Measurements from ENCODE around the gene ADIPOQ.
"Not testable (repeated sequence)": the region's sequence is repeated elsewhere in the genome, so short reads cannot be mapped to it uniquely, and the experiment has no call there.

ADIPOQ gene

DNA sequence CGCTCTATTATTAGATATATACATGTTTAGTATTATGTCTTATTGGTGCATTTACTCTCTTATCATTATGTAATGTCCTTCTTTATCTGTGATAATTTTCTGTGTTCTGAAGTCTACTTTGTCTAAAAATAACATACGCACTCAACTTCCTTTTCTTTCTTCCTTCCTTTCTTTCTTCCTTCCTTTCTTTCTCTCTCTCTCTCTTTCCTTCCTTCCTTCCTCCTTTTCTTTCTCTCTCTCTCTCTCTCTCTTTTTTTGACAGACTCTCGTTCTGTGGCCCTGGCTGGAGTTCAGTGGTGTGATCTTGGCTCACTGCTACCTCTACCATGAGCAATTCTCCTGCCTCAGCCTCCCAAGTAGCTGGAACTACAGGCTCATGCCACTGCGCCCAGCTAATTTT, 15.2 kb downstream of the ADIPOQ start:
- H3K4me3 ChIP-seq (replicated peaks in 1 of 2; ENCODE audit: low read depth in 2 of 2, low read length in 2 of 2): no peak overlapping the region
- DNase-seq (ENCODE audit: low read depth in 2 of 2): no peak
- TF ChIP-seq, protein P1, sequence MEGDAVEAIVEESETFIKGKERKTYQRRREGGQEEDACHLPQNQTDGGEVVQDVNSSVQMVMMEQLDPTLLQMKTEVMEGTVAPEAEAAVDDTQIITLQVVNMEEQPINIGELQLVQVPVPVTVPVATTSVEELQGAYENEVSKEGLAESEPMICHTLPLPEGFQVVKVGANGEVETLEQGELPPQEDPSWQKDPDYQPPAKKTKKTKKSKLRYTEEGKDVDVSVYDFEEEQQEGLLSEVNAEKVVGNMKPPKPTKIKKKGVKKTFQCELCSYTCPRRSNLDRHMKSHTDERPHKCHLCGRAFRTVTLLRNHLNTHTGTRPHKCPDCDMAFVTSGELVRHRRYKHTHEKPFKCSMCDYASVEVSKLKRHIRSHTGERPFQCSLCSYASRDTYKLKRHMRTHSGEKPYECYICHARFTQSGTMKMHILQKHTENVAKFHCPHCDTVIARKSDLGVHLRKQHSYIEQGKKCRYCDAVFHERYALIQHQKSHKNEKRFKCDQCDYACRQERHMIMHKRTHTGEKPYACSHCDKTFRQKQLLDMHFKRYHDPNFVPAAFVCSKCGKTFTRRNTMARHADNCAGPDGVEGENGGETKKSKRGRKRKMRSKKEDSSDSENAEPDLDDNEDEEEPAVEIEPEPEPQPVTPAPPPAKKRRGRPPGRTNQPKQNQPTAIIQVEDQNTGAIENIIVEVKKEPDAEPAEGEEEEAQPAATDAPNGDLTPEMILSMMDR (IDR thresholded peaks at IDR 0.05; ENCODE audit: low read depth, low read length): no peak

DNA sequence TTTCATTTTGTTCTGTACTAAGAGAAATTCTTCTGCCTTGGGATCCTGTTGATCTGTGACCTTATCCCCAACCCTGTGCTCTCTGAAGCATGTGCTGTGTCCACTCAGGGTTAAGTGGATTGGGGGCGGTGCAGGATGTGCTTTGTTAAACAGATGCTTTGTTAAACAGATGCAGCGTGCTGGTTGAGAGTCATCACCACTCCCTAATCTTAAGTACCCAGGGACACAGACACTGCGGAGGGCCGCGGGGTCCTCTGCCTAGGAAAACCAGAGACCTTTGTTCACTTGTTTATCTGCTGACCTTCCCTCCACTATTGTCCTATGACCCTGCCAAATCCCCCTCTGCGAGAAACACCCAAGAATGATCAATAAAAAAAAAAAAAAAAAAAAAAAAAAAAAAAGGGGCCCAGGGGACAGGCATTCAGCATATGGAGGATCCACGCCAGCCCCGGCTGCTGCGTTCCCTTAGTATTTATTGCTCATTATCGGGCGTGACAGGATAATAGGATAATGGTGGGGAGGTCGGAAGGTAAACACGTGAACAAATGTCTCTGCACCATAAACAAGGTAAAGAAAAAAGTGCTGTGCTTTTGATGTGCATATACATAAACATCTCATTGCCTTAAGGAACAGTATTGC, 22.8 kb downstream of the ADIPOQ start:
- not testable (repeated sequence) for H3K4me3 ChIP-seq (replicated peaks in 1 of 2; ENCODE audit: low read depth in 2 of 2, low read length in 2 of 2); DNase-seq (ENCODE audit: low read depth in 2 of 2)

DNA sequence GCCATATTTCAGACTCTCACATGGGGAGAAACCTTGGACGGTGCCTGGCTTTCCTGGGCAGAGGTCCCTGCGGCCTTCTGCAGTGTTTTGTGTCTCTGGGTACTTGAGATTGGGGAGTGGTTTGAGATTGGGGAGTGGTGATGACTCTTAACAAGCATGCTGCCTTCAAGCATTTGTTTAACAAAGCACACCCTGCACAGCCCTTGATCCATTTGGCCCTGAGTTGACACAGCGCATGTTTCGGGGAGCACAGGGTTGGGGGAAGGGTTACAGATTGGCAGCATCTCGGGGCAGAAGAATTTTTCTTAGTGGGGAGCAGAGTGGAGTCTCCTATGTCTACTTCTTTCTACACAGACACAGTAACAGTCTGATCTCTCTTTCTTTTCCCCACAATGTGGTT, 23.6 kb downstream of the ADIPOQ start:
- DNase-seq (ENCODE audit: low read depth in 2 of 2): not testable (repeated sequence)

DNA sequence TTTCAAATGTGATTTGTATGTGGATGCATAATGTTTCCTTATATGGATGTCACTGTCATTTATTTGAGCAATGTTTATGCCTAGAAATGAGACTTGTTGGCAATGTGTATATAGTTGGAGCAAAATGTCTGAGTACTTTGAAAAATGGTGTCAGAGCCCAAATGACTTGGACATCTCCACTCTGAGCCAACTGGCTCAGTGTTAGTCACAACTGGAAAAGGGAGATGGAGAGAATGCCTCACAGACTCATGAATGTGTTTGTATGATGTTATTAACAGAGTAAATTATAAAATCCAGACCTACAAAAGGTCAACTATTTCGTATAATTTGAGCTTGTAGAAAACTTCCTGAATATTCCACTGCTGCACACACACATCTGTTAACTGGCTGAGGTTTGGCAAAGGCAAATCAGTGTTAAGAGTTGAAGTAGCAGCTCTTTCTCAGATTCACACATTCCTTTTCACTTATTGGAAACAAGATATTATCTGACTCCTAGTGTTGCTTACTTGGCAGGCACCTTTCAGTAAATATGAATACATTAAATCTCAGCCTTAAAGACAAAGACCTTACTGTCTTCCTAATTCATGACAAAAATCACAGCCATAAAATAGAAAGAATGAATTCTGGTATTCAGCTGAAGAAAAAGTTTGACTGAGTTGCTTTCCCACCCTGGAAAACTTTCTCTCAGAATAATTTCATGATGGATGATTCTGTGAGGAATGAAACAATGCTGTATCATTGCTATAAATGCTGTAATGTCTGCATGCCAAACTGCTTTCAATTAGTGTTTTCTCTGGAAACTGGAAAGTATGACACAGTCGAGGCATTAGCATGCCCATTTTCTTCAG, 27.0 kb downstream of the ADIPOQ start:
- DNase-seq (ENCODE audit: low read depth in 2 of 2): peak in 1 of 2 donors; percentile 13
- no peak overlapping the region for H3K4me3 ChIP-seq (replicated peaks in 1 of 2; ENCODE audit: low read depth in 2 of 2, low read length in 2 of 2)
- TF ChIP-seq, protein P1 (IDR thresholded peaks at IDR 0.05; ENCODE audit: low read depth, low read length): no peak

More for the DNA sequence above, 23.6 kb downstream of the ADIPOQ start:
- not testable (repeated sequence) for H3K4me3 ChIP-seq (replicated peaks in 1 of 2; ENCODE audit: low read depth in 2 of 2, low read length in 2 of 2)

DNA sequence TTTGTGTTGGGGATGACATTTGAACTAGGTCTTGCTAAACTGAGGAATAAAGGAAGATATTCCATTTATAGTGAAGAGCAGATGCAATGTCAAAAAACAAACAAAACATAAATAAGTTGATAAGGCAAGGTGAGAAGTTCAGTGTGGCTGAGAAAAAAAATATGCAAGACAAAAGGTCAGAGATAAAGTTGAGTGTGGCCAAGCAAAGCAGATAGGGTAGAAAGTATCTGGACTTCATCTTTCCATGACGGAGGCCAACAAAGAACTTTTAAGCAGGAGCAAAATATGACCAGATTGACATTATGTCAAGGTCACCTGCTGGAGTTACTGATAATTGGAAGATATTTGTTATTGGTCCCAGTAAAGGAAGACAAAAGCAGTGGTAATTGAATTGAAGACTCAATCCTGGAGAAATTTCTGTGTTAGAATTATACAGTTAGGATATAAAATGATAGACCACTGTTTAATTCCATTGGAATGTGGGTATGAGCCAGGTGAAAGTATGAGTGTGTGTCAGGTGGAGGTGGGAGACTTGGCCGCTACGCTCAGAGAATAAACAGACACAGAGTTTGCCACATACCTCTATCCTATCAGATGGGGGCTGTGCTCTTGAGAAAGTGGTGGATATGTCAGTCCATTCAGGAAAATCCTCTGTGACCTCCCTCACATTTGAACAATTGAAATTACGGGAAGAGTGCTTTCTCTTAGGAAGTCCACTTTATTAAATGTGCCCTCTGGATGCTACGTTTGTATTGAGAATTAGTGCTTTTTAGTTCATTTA, 28.1 kb downstream of the ADIPOQ start:
- TF ChIP-seq, protein P1 (IDR thresholded peaks at IDR 0.05; ENCODE audit: low read depth, low read length): no peak
- no peak overlapping the region for H3K4me3 ChIP-seq (replicated peaks in 1 of 2; ENCODE audit: low read depth in 2 of 2, low read length in 2 of 2)
- DNase-seq (ENCODE audit: low read depth in 2 of 2): no peak

DNA sequence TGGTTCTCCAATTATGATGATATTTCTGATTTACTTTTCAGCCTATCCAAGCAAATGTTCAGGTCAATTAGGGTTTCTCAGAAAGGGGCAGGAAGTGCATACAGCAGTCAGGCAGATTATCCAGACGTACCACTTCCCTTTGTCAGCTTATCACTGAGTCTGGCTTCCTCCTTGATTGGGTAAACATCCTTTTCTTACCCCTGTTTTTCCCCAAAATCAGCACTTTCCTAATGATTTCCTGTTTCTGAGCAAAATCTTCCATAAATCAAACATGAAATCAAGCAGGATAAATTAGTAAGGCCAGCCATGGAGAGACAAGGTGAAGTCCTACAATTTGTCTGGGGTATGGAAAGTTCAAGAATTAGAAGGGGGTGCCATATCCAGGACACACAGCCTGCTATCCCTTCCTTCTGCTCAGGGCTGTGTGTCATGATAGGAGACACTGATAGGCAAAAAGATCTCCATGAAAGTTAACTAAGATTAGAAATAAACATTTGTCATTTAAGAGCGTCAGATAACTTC, 29.0 kb downstream of the ADIPOQ start:
- DNase-seq (ENCODE audit: low read depth in 2 of 2): no peak
- TF ChIP-seq, protein P1 (IDR thresholded peaks at IDR 0.05; ENCODE audit: low read depth, low read length): no peak
- no peak overlapping the region for H3K4me3 ChIP-seq (replicated peaks in 1 of 2; ENCODE audit: low read depth in 2 of 2, low read length in 2 of 2)

DNA sequence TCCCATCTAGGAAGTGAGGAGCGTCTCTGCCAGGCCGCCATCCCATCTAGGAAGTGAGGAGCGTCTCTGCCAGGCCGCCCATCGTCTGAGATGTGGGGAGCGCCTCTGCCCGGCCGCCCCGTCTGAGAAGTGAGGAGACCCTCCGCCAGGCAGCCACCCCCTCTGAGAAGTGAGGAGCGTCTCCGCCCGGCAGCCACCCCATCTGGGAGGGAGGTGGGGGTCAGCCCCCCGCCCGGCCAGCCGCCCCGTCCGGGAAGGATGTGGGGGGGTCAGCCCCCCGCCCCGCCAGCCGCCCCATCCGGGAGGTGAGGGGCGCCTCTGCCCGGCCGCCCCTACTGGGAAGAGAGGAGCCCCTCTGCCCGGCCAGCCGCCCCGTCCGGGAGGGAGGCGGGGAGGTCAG, 31.3 kb downstream of the ADIPOQ start:
- not testable (repeated sequence) for DNase-seq (ENCODE audit: low read depth in 2 of 2)

DNA sequence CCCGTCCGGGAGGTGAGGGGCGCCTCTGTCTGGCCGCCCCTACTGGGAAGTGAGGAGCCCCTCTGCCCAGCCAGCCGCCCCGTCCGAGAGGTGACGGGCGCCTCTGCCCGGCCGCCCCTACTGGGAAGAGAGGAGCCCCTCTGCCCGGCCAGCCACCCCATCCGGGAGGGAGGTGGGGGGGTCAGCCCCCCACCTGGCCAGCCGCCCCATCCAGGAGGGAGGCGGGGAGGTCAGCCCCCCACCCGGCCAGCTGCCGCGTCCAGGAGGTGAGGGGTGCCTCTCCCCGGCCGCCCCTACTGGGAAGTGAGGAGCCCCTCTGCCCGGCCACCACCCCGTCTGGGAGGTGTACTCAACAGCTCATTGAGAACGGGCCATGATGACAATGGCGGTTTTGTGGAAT, 31.7 kb downstream of the ADIPOQ start:
- H3K4me3 ChIP-seq (replicated peaks in 1 of 2; ENCODE audit: low read depth in 2 of 2, low read length in 2 of 2); DNase-seq (ENCODE audit: low read depth in 2 of 2): not testable (repeated sequence)

More for the DNA sequence above, 31.3 kb downstream of the ADIPOQ start:
- not testable (repeated sequence) for H3K4me3 ChIP-seq (replicated peaks in 1 of 2; ENCODE audit: low read depth in 2 of 2, low read length in 2 of 2)

DNA sequence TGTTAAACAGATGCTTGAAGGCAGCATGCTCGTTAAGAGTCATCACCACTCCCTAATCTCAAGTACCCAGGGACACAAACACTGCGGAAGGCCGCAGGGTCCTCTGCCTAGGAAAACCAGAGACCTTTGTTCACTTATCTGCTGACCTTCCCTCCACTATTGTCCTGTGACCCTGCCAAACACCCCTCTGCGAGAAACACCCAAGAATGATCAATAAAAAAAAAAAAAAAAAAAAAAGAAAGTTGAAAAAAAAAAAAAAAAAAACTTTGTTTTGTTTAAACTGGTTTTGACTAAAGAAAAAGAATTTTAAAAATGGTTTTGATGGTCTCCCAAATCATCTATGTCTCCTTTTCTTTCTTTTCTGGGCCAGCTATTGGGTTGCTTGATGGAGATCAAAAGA, 32.3 kb downstream of the ADIPOQ start:
- DNase-seq (ENCODE audit: low read depth in 2 of 2); H3K4me3 ChIP-seq (replicated peaks in 1 of 2; ENCODE audit: low read depth in 2 of 2, low read length in 2 of 2): not testable (repeated sequence)

Data from cardiac fibroblast (primary cell).